WTC11 (cell line): ENCODE data around the gene RXRB. TPM values are rescaled to one million over a fixed set of nuclear protein-coding genes. Genes with fewer than 3 reads are reported as not detected.

Experiments
- ATAC-seq: fragments of 200-7000 bp; cut with Tn5 transposase; 2 replicates; pipeline ENCODE4 v1.10.0; 2021; ENCODE audit warnings: mild to moderate bottlenecking, moderate library complexity
- CTCF ChIA-PET: fragments of 300-600 bp; sonication (Branson Sonifier 250); formaldehyde crosslinking; loops from one replicate; lab custom pipeline; 2021; ENCODE audit warnings: antibody characterized with exemption; lab: Charles Lee
- POLR2A ChIA-PET: fragments of 350-600 bp; sonication (Branson Sonifier 250); formaldehyde crosslinking; loops from one replicate; lab custom pipeline; 2021; ENCODE audit warnings: antibody characterized with exemption; lab: Charles Lee
- DNase-seq: peaks from one replicate; pipeline ENCODE4 v3.0.0; 2021; ENCODE audit warnings: low spot score
- H3K27ac Mint-ChIP-seq: 2 replicates; pipeline ENCODE4 v1.8.0; 2021; ENCODE audit warnings: mixed read lengths
- H3K27me3 Mint-ChIP-seq: 2 replicates; pipeline ENCODE4 v1.8.0; 2021; ENCODE audit warnings: low read depth, mild to moderate bottlenecking, moderate library complexity, mixed read lengths
- H3K36me3 Mint-ChIP-seq: 2 replicates; pipeline ENCODE4 v1.8.0; 2021; ENCODE audit warnings: mixed read lengths
- H3K4me1 Mint-ChIP-seq: 2 replicates; pipeline ENCODE4 v1.8.0; 2022; ENCODE audit warnings: mixed read lengths
- H3K4me3 Mint-ChIP-seq: 2 replicates; pipeline ENCODE4 v1.8.0; 2021; ENCODE audit warnings: mild to moderate bottlenecking, moderate library complexity, mixed read lengths
- H3K9me3 Mint-ChIP-seq: 2 replicates; pipeline ENCODE4 v1.8.0; 2021; ENCODE audit warnings: mixed read lengths
- ARID4B ChIP-seq: sonication (generic); formaldehyde crosslinking; IDR thresholded peaks from 2 replicates; pipeline ENCODE4 v1.8.0; 2023; ENCODE audit warnings: missing genetic modification reagents, mild to moderate bottlenecking, borderline replicate concordance
- CTCF ChIP-seq: fragments of 200-600 bp; IDR thresholded peaks from 2 replicates; pipeline ENCODE4 v1.8.0; 2022; ENCODE audit warnings: antibody characterized with exemption
- FOXK1 ChIP-seq: sonication (generic); formaldehyde crosslinking; IDR thresholded peaks from 2 replicates; pipeline ENCODE4 v1.8.0; 2022; ENCODE audit warnings: mild to moderate bottlenecking, moderate library complexity, missing genetic modification reagents
- FOXP1 ChIP-seq: sonication (generic); formaldehyde crosslinking; IDR thresholded peaks from 2 replicates; pipeline ENCODE4 v1.8.0; 2022; ENCODE audit warnings: missing genetic modification reagents, mild to moderate bottlenecking, moderate library complexity, borderline replicate concordance
- GABPB1 ChIP-seq: sonication (generic); formaldehyde crosslinking; IDR thresholded peaks from 2 replicates; pipeline ENCODE4 v1.8.1; 2023; ENCODE audit warnings: mild to moderate bottlenecking, missing genetic modification reagents
- GTF2I ChIP-seq: fragments of 250-450 bp; sonication (Bioruptor Pico); conservative IDR thresholded peaks from 2 replicates; pipeline ENCODE4 v1.4.0; 2021; ENCODE audit warnings: mild to moderate bottlenecking
- HMGXB4 ChIP-seq: sonication (generic); formaldehyde crosslinking; IDR thresholded peaks from 2 replicates; pipeline ENCODE4 v1.8.1; 2023; ENCODE audit warnings: mild to moderate bottlenecking, moderate library complexity, missing genetic modification reagents
- MYBL2 ChIP-seq: sonication (generic); formaldehyde crosslinking; IDR thresholded peaks from 2 replicates; pipeline ENCODE4 v1.8.1; 2023; ENCODE audit warnings: mild to moderate bottlenecking, moderate library complexity, missing genetic modification reagents
- NFYB ChIP-seq: sonication (generic); formaldehyde crosslinking; conservative IDR thresholded peaks from 2 replicates; pipeline ENCODE4 v1.8.0; 2022; ENCODE audit warnings: low read depth, missing genetic modification reagents
- NR1H2 ChIP-seq: sonication (generic); formaldehyde crosslinking; IDR thresholded peaks from 2 replicates; pipeline ENCODE4 v1.9.0; 2021; ENCODE audit warnings: mild to moderate bottlenecking, moderate library complexity, missing genetic modification reagents
- NR2C2 ChIP-seq: sonication (generic); formaldehyde crosslinking; IDR thresholded peaks from 2 replicates; pipeline ENCODE4 v1.8.0; 2022; ENCODE audit warnings: mild to moderate bottlenecking, missing genetic modification reagents
- PRDM15 ChIP-seq: sonication (generic); formaldehyde crosslinking; IDR thresholded peaks from 2 replicates; pipeline ENCODE4 v1.8.0; 2022; ENCODE audit warnings: missing genetic modification reagents
- PRRX2 ChIP-seq: fragments of 250-450 bp; sonication (Bioruptor Pico); IDR thresholded peaks from 2 replicates; pipeline ENCODE4 v1.8.0; 2021; ENCODE audit warnings: mild to moderate bottlenecking
- SP1 ChIP-seq: sonication (generic); formaldehyde crosslinking; conservative IDR thresholded peaks from 2 replicates; pipeline ENCODE4 v1.8.1; 2022; ENCODE audit warnings: missing genetic modification reagents
- ZBTB43 ChIP-seq: sonication (generic); formaldehyde crosslinking; IDR thresholded peaks from 2 replicates; pipeline ENCODE4 v1.8.1; 2023; ENCODE audit warnings: mild to moderate bottlenecking, missing genetic modification reagents
- ZNF121 ChIP-seq: sonication (generic); formaldehyde crosslinking; IDR thresholded peaks from 2 replicates; pipeline ENCODE4 v1.8.0; 2023; ENCODE audit warnings: missing genetic modification reagents
- ZNF232 ChIP-seq: sonication (generic); formaldehyde crosslinking; IDR thresholded peaks from 2 replicates; pipeline ENCODE4 v1.8.0; 2022; ENCODE audit warnings: mild to moderate bottlenecking, missing genetic modification reagents
- ZNF281 ChIP-seq: sonication (generic); formaldehyde crosslinking; IDR thresholded peaks from 2 replicates; pipeline ENCODE4 v1.8.0; 2023; ENCODE audit warnings: mild to moderate bottlenecking, missing genetic modification reagents
- ZNF671 ChIP-seq: fragments of 250-450 bp; sonication (Bioruptor Pico); IDR thresholded peaks from 2 replicates; pipeline ENCODE4 v1.8.0; 2021; ENCODE audit warnings: mild to moderate bottlenecking
- total RNA-seq: library from RNA; stranded (reverse); gene quantifications from 3 replicates; pipeline ENCODE4 v1.2.3, GENCODE V29; 2021

The RXRB gene
- total RNA-seq, 1 experiment from 2014 or later: 24.5 TPM

- peaks cover 26% of the 10 kb centered on the region for H3K27me3 Mint-ChIP-seq
Observed at GRCh38 chr6:33248932-33249731, 48.7 kb upstream of the RXRB start.

More at GRCh38 chr6:33248932-33249731, 48.7 kb upstream of the RXRB start:
- 0 out of 2 replicates have a peak, but pooled peaks have one; percentile 19 for TF ChIP-seq GABPB1
- TF ChIP-seq GTF2I (CRISPR knock-in tag): no peak
- TF ChIP-seq NR2C2 (CRISPR knock-in tag): no peak
- no peak for TF ChIP-seq ZNF671 (CRISPR knock-in tag)
- TF ChIP-seq CTCF: no peak
- TF ChIP-seq MYBL2: 0 out of 2 replicates have a peak, but pooled peaks have one; percentile 39
- TF ChIP-seq FOXK1 (CRISPR knock-in tag): no peak
- no peak for TF ChIP-seq PRRX2 (CRISPR knock-in tag)
- peak; percentile 93 for TF ChIP-seq SP1
- 0 out of 2 replicates have a peak, but pooled peaks have one; percentile 39 for TF ChIP-seq ZNF232 (CRISPR knock-in tag)
- TF ChIP-seq PRDM15 (CRISPR knock-in tag): no peak
- 0 out of 2 replicates have a peak, but pooled peaks have one; percentile 42 for TF ChIP-seq ARID4B (CRISPR knock-in tag)
- peak; percentile 77 for TF ChIP-seq NFYB
- peak; percentile 42; the same call in 1 of the 2 replicates for TF ChIP-seq FOXP1 (CRISPR knock-in tag)
- TF ChIP-seq ZNF121 (CRISPR knock-in tag): no peak
- TF ChIP-seq ZBTB43 (CRISPR knock-in tag): no peak
- TF ChIP-seq HMGXB4: peak; percentile 22; the same call in 1 of the 2 replicates
- no peak for TF ChIP-seq NR1H2
- TF ChIP-seq ZNF281 (CRISPR knock-in tag): no peak
- ChIA-PET CTCF (interaction anchor here (1.0 to 5.2 kb wide), 40 partner anchors 10 to 294 kb away, joined by 3 to 83 read pairs (median 7); partner anchors contain the start of genes B3GALT4, COL11A2, HSD17B8 and PFDN6), POLR2A (interaction anchor here (0.5 to 2.0 kb wide), 9 partner anchors 22 to 278 kb away, joined by 3 to 11 read pairs (median 4); partner anchors contain the start of genes B3GALT4, RPS18, RXRB and SLC39A7)
- Mint-ChIP-seq H3K9me3 (no peaks in the 10 kb centered on the region), H3K4me1 (peaks cover 18% of the 10 kb centered on the region), H3K4me3 (peak overlapping the region; percentile 86), H3K27ac (peak overlapping the region; percentile 87), H3K36me3 (peaks cover 15% of the 10 kb centered on the region)
- peak; percentile 95 for ATAC-seq
- peak; percentile 97 for DNase-seq
